Activated CD4-positive, alpha-beta T cell treated with anti-CD3 and anti-CD28 coated beads, Interleukin-2, Interleukin-4, amounts not matched to agents 100 ng/mL and 50 ng/mL, durations not matched to agents 16 hours and 8 hours (primary cell): Measurements from ENCODE around the gene CD93.

Experiments used
- DNase-seq: peaks from one replicate; pipeline ENCODE4 v3.0.0-alpha.2; 2020; ENCODE audit warnings: low spot score

The CD93 gene

DNA sequence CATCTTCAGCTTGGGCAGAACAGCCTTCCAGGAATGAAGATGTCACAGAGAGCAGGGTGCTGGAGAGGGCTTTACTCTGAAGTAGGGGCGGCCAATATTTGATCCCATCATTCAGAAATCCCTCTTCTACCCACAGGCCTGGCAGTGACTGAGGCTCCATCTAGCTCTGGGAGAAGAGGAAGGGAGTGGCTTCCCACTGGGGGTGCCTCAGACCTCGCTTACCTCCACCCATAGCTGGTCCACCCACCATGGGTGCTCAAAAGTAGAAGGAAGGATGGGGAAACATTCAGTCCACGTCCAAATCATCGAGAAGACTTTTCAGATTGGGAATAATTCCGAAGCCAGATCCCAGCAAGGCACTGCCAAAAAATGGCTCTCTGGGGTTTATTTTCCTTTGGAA, 24.9 kb downstream of the CD93 start:
- no peak for DNase-seq

GRCh38 chr20:23060629-23061028, 25.5 kb downstream of the CD93 start:
- no peak for DNase-seq

DNA sequence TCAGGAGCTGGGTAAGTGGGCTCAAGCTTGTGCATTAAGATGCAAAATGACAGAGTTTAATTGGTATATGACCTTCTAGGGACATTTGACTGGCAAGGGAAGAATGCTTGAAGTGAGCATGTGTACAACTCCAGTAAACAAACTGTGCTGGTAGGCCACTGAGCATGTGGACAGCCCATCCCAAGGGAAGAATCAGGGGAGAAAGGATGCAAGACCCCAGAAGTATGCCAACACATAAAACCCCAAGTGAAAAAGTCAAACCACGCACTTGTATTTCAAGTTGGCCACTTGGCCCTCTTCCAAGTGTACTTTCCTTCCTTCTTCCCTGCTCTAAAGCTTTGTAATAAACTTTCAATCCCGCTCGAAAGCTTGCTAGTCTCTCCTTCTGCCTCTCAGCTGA, 26.3 kb downstream of the CD93 start:
- no peak for DNase-seq

GRCh38 chr20:23059001-23059400, 27.1 kb downstream of the CD93 start:
- no peak for DNase-seq

- DNase-seq = no peak
Observed at GRCh38 chr20:23058240-23058639, 27.9 kb downstream of the CD93 start.

DNA sequence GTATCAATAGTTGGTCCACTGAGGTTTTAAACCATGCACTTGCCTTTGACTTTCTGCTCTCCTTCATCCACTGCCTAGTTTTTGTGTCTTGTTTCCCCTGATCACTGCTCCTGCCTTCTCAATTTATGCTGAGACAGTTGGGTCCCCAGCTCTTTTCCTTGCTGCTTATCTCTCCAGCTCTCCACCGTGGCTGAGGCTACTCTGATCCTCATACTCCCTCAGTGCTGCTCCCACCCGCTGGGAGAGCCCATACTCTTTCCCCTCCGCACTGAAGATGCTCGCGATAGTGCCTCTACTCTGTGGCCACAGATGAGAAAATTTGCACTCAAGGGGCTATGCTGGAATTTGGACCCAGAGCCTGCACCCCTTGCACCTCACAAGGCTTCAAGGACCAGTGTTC, 33.2 kb downstream of the CD93 start:
- no peak for DNase-seq

DNA sequence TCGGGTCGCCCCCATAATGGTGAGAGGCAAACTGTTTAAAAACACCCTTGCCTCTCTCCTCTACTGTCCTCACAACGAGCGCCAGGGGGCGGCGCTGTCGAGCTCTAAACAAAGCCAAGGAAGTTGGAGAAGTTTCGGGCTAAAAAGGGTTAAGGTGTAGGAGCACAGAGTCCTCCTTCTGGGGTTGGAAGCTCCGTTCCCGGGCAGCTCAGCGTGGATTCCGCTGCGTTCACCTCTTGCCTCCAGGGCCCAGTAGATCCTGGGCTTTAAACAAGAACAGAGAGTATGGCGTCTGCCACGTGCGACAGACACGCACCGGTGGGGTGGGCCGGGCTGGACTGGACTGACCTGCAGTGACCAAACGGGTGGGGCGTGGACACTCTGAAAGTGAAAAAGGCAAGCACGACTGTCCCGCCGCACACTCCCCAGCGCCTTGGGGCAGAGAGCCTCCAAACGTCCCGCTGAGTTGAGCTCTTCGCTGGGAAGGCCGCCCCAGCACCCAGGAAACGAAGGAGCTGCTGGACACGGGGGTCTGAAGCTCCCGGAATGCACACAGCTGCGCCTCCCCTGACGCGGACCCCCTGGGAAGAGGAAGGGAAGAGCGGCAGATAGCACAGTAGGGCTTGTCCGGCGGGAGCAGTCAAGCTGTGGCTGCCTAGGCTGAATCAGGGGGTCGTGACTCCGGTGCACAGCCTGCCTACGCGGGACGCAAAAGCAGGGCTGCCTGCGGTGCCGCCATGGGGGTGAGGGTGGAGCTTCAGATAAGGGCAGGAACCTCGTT, 35.1 kb downstream of the CD93 start:
- peak; percentile 64 for DNase-seq

GRCh38 chr20:23050076-23050838, 35.9 kb downstream of the CD93 start:
- DNase-seq = no peak

DNA sequence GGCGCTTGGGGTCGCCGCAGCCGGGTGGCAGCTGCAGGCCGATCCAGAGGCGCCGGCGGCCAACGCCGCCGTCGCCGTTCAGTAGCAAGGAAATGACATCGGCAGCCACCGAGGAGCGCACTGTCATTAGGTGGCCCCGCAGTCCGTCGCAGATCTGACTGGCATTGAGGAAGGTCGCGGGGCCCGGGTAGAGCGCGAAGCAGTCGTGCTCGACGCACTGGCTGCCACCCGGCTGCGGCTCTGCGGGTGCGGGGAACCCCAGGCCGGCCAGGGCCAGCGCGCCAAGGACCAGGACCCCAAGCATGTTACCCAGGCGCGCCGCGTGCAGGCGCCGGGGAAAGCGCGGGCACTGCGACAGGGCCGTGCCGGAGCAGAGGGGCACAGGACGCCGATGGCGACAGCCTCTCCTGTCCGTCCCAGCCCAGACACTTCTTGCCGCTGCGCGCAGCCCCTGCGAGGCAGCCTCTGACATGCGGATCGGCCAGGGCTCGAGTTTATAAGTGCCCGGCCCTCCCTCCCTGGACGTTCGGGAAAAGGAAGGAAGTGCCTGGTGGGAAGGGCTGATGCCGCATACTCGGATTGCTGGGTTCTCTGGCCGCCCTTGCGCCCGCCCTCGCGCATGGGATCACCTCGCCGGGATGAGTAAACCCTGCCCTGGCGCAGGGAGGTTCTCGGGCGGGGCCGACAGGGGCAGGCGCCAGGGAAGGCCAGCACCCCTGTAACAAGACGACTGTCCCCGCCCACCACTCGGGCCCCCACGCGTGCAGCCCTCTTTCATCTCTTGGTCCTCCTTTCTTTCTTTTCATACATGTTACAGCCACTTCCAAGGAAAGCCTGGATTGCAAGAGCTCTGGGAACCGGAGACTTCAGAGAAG, 36.7 kb downstream of the CD93 start, which contains the start of gene THBD:
TSS of gene THBD (minus strand) at position 472 of the 875 bp plus-strand sequence. CDS start at position 304, 168 bp downstream.
- peak; percentile 20 for DNase-seq

DNA sequence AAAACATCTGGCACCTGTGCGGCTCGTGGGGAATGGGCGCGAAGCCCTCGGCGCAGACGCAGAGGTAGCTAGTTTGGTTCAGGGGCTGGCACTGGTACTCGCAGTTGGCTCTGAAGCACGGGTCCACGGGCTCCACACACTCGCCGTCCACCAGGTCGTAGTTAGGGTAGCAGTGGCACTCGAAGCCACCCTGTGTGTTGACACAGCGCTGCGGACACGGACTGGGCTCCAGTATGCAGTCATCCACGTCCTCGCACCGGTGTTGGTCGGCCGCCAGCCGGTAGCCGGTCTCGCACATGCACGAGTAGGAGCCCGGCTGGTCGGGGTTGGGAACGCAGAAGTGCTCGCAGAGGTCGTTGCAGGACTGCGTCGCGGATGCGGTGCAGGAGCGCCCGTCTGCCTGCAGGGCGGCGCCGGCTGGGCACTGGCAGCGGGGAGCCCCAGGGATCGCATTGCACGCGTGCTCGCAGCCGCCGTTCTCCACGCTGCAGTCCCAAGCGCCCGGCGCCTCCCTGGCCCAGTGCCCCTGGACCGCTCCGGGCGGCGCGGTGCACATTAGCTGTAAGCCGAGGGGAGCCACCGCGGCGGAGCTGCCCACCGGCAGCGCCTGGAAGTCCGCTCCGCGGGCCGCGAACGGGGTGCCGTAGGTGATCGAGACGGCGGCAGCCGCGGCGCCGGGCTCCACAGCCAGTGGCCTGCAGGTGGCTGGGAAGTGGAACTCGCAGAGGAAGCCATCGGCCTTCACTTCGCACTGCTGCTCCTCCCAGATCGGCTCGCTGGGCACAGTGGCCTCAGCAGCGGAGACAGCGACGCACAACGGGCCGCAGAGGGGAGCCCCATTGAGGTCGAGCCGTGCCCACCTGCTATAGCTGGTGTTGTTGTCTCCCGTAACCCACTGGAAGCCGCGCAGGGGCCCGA, 37.6 kb downstream of the CD93 start:
- DNase-seq = peak; percentile 47

DNA sequence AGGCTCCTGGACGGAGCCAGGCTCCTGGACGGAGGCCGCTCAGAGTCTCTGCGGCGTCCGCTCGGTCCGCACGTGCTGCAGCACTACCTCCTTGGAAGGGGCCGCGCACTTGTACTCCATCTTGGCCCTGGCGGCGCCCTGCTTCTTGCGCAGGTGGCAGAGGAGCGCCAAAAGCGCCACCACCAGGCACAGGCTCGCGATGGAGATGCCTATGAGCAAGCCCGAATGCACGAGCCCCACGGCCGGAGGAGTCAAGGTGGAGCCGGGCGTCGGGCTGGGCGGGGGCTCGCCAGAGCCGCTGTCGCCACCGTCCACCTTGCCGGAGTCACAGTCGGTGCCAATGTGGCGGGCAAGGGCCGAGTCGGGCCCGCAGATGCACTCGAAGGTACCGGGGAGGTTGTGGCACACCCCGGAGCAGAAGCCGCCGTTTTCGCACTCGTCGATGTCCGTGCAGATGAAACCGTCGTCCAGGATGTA, 38.3 kb downstream of the CD93 start:
- peak; percentile 15 for DNase-seq

GRCh38 chr20:23047001-23047737, 39.0 kb downstream of the CD93 start:
- no peak for DNase-seq

DNA sequence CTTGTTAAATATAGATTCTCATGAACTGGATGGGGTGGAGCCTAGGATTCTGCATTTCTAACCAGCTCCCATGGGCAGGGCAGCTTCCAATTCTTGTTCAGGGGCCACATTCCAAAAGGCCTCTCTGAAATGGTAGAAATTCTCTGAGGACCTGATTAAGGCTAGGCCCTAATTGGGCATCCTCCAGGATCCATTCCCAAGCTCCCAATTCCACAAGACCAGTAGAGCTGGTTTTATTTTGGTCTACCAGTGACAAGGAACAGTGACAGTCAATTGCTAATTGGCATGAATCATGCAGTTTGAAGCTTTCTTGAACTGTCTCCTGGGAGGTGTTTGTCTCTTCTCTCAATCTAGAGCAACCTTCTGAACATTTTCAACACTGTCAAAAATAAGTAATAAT, 39.7 kb downstream of the CD93 start:
- DNase-seq = no peak

DNA sequence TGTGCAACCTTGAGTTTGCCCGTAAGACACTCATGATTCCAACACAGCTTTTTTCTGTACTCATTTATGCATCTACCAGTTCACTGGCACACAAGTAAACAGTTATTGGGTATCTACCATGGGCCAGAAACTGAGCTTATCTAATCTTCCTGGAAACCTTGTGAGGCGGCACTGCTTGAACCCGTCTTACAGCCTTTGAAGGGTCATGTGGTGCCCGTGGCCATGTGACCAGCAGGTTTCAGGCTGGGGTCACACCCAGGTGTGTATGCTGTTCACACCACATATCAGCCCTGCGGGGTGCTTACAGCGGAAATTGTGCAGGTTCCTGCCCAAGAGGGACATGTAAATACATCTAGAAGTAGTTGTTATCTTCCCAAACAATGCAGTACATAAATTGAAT, 42.7 kb downstream of the CD93 start:
- DNase-seq = no peak

- DNase-seq = no peak
Observed at GRCh38 chr20:23042270-23042669, 43.9 kb downstream of the CD93 start.

- no peak for DNase-seq
Observed at GRCh38 chr20:23039885-23040508, 46.1 kb downstream of the CD93 start.

GRCh38 chr20:23039136-23039875, 46.8 kb downstream of the CD93 start:
- no peak for DNase-seq

DNA sequence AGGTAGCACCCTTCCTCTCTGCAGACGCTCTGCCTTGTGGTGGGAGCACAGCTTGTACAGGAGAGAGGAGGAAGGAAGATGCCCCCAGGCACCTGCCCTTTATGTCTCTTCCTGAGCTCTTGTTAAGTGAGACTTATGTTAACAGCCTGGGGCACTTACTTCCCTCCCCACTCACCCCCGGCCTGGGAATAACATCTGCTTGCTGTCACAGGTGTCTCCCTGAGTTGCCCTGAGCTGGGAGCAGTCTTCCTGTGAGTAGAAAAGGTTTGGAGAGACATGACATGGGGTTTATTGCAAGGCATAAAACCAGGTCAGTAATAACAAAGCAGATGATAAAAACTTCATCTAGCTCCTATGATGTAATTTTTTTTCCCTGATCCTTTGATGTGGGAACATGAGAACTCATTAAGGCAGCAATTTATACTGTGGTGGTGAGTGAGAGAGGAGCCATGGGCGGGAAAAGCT, 49.1 kb downstream of the CD93 start:
- DNase-seq = no peak

- DNase-seq = no peak
Observed at GRCh38 chr20:23036371-23036770, 49.8 kb downstream of the CD93 start.
